Keratinocyte (primary cell): ENCODE measurements around the gene VAMP8. TPM values are rescaled to one million over a fixed set of nuclear protein-coding genes. Genes with fewer than 3 reads are reported as not detected.
A peak's percentile ranks its signal among the peaks of the same experiment; 100 is the strongest.

Experiments
- DNase-seq: peaks from one replicate; pipeline ENCODE4 v3.0.0-alpha.2; 2011; ENCODE audit warnings: low read depth, missing footprints, low spot score
- FAIRE-seq: peaks from 2 replicates; lab custom pipeline; 2011; peaks lifted over from hg19 to GRCh38; lab: Jason Lieb, UNC
- H2AFZ ChIP-seq: 2 replicates; pipeline ENCODE4 v1.6.0; 2012; ENCODE audit warnings: low read length, control low read depth, inconsistent platforms; ENCODE audit not compliant: control insufficient read depth
- H3K27ac ChIP-seq: 2 replicates; pipeline ENCODE4 v1.5.1; 2011; ENCODE audit warnings: low read length; ENCODE audit not compliant: control insufficient read depth, insufficient read depth
- H3K27me3 ChIP-seq: 3 replicates; pipeline ENCODE4 v1.6.0; 2011; ENCODE audit warnings: low read length; ENCODE audit not compliant: control insufficient read depth, insufficient read depth; ENCODE audit errors: extremely low read depth
- H3K36me3 ChIP-seq, 2 experiments: 2 replicates in 1 of 2; 3 replicates in 1 of 2; pipeline ENCODE4 v1.5.1; 2011; ENCODE audit warnings: low read length in 2 of 2, mild to moderate bottlenecking in 1 of 2; ENCODE audit not compliant: control insufficient read depth in 2 of 2, insufficient read depth in 2 of 2; ENCODE audit errors: extremely low read depth in 1 of 2
- H3K4me1 ChIP-seq: 3 replicates; pipeline ENCODE4 v1.5.1; 2011; ENCODE audit warnings: low read length; ENCODE audit not compliant: control insufficient read depth, insufficient read depth; ENCODE audit errors: extremely low read depth
- H3K4me2 ChIP-seq: 3 replicates; pipeline ENCODE4 v1.6.0; 2011; ENCODE audit warnings: low read depth, low read length; ENCODE audit not compliant: control insufficient read depth, insufficient read depth; ENCODE audit errors: extremely low read depth
- H3K4me3 ChIP-seq, 3 experiments: fragments of 200-600 bp in 1 of 3; sonication (generic) in 1 of 3; 2 replicates in 2 of 3; 3 replicates in 1 of 3; pipeline ENCODE4 v1.5.1; 2011 to 2016; ENCODE audit warnings: low read length in 3 of 3, mild to moderate bottlenecking in 3 of 3, control low read depth in 2 of 3, inconsistent platforms in 1 of 3, low read depth in 1 of 3, mixed read lengths in 1 of 3, mixed run types in 1 of 3, moderate library complexity in 1 of 3; ENCODE audit not compliant: control insufficient read depth in 2 of 3, insufficient read depth in 2 of 3; ENCODE audit errors: extremely low read depth in 1 of 3
- H3K79me2 ChIP-seq: 2 replicates; pipeline ENCODE4 v1.6.0; 2012; ENCODE audit warnings: low read length; ENCODE audit not compliant: control insufficient read depth, insufficient read depth
- H3K9ac ChIP-seq: 3 replicates; pipeline ENCODE4 v1.6.0; 2011; ENCODE audit warnings: low read length; ENCODE audit not compliant: control insufficient read depth, insufficient read depth; ENCODE audit errors: extremely low read depth
- H3K9me1 ChIP-seq: 3 replicates; pipeline ENCODE4 v1.6.0; 2011; ENCODE audit warnings: low read length; ENCODE audit not compliant: control insufficient read depth, insufficient read depth; ENCODE audit errors: extremely low read depth
- H3K9me3 ChIP-seq: 2 replicates; pipeline ENCODE4 v1.5.1; 2012; ENCODE audit warnings: low read depth, low read length; ENCODE audit not compliant: control insufficient read depth
- H4K20me1 ChIP-seq: 3 replicates; pipeline ENCODE4 v1.6.0; 2011; ENCODE audit warnings: low read length; ENCODE audit not compliant: control insufficient read depth, insufficient read depth; ENCODE audit errors: extremely low read depth
- CTCF ChIP-seq, 3 experiments: IDR thresholded peaks in 1 of 3; conservative IDR thresholded peaks in 1 of 3; optimal IDR thresholded peaks in 1 of 3; 2 replicates in 2 of 3; 3 replicates in 1 of 3; pipeline versions ENCODE3 to v1.5.1; 2011; ENCODE audit warnings: low read length in 3 of 3, mild to moderate bottlenecking in 3 of 3, moderate library complexity in 2 of 3, control low read depth in 1 of 3, inconsistent platforms in 1 of 3; ENCODE audit not compliant: insufficient read depth in 2 of 3; ENCODE audit errors: extremely low read depth in 1 of 3
- EZH2 ChIP-seq: IDR thresholded peaks from one replicate; pipeline ENCODE4 v1.6.1; 2012; ENCODE audit warnings: inconsistent platforms, mild to moderate bottlenecking, low read length, moderate library complexity
- dilution Hi-C: fragments of 300-500 bp; cut with MboI; formaldehyde crosslinking; loops from one replicate; pipeline ENCODE4 v1.7.0; 2020; ENCODE audit warnings: low sequenced_read_pairs; ENCODE audit not compliant: extremely low pct_ligation_motif_present
- polyA plus RNA-seq, 5 experiments: library from polyadenylated mRNA; depleted of rRNA in 3 of 5; stranded (reverse) in 3 of 5; stranded (forward) in 1 of 5; unstranded in 1 of 5; fragments of >200 nt; gene quantifications; 1 replicate in 1 of 5; 2 replicates in 3 of 5; 3 replicates in 1 of 5; pipeline versions ENCODE4 v1.2.1 to v1.2.3, GENCODE V29; 2011 to 2012; ENCODE audit warnings: missing spikeins in 2 of 5, low read depth in 1 of 5, low replicate concordance in 1 of 5

The VAMP8 gene
- polyA plus RNA-seq, 1 donor (not counting 4 experiments of a cell fraction or from before 2014, with no cell fraction given), result 385 TPM

DNA sequence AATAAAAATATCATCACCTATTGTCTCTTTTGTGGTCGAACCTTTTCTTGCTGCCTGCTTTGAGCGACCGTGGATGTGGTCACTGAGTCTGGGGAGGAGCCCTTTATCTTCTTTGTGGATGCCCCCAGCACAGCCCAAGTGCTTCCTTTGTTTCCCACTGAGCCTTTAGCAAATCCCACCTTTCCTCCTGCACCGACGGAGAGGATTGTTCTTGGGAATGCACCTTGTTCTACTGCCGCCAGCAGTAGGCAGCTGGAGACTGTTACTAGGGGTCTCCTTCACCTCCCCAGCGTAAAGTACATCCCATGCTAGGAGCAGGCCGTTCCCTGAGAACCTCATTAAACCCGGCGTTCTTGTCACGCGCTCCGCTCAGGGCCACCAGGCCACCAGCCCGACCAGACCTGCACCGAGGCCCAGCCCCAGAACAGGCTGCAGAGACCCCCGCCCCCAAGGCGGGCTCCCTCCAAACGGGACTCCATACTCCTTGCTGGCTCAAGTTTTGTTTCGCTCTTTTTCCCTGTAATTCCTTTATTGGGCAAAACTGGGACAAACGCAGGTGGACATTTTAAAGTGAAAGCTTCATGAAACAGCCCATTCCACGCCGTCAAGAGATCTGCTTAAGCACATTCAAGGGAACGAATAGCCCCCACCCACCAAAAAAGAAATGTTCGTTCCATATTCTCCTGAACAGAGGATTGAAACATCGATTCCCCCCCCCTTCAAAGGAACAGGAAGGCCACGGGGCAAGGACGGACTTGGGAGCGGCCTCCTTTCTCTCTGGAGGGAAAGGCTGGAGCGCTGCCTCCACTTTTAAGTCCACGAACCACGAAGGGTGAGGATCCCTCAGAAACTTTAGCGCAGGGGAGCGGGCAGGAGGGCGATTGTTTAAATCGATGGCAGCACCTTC is 39.5 kb upstream of the VAMP8 start:
- TF ChIP-seq EZH2 (no peak), CTCF (optimal IDR thresholded peaks at IDR 0.05 in 1 of 3, IDR thresholded peaks at IDR 0.05 in 1 of 3, conservative IDR thresholded peaks at IDR 0.05 in 1 of 3; ENCODE audit: extremely low read depth in 1 of 3, insufficient read depth in 2 of 3, low read length in 3 of 3) (peak in 1 of 3 experiments; percentile 38)
- Histone ChIP-seq H3K79me2 (peaks cover 52% of the 10 kb centered on the region), H3K36me3 (peaks cover 9 to 33% of the 10 kb centered on the region in 2 experiments), H3K4me1 (peaks cover 42% of the 10 kb centered on the region), H3K9me1 (peaks cover 2% of the 10 kb centered on the region), H3K27ac (peak overlapping the region; percentile 98), H4K20me1 (peaks cover 31% of the 10 kb centered on the region), H3K27me3 (no peaks in the 10 kb centered on the region), H3K4me3 (peak overlapping the region; percentile 75 to 97 (median 86)), H2AFZ (peak overlapping the region; percentile 86), H3K9me3 (no peaks in the 10 kb centered on the region), H3K9ac (peak overlapping the region; percentile 100), H3K4me2 (peak overlapping the region; percentile 98)
- DNase-seq (no peak), FAIRE-seq (no peak)
- dilution Hi-C loops, result no loop called here

GRCh38 chr2:85538507-85539360 is 38.7 kb upstream of the VAMP8 start, which contains the start of gene MAT2A:
MAT2A (plus strand) TSS chr2:85539168; CDS start chr2:85539288, 120 bp downstream.
- Histone ChIP-seq H3K27me3 (no peaks in the 10 kb centered on the region), H3K4me2 (peak within 1 kb of the TSS; percentile 98), H3K9ac (peak within 1 kb of the TSS; percentile 100), H3K4me3 (peak within 1 kb of the TSS; percentile 75 to 97 (median 86)), H3K36me3 (peaks cover 11 to 38% of the 10 kb centered on the region in 2 experiments), H3K79me2 (peaks cover 55% of the 10 kb centered on the region), H3K9me1 (peaks cover 2% of the 10 kb centered on the region), H3K4me1 (peaks cover 50% of the 10 kb centered on the region), H4K20me1 (peaks cover 32% of the 10 kb centered on the region), H2AFZ (peak within 1 kb of the TSS; percentile 86), H3K9me3 (no peaks in the 10 kb centered on the region), H3K27ac (peak within 1 kb of the TSS; percentile 98)
- TF ChIP-seq CTCF (optimal IDR thresholded peaks at IDR 0.05 in 1 of 3, IDR thresholded peaks at IDR 0.05 in 1 of 3, conservative IDR thresholded peaks at IDR 0.05 in 1 of 3; ENCODE audit: extremely low read depth in 1 of 3, insufficient read depth in 2 of 3, low read length in 3 of 3), result peak; percentile 55 to 72 (median 63)
- no peak for TF ChIP-seq EZH2
- DNase-seq (no peak), FAIRE-seq (no peak)
- dilution Hi-C loops, result no loop called here
